A549 (cell line): ENCODE results near the gene AGTRAP.

Source experiments
- EP300 ChIP-seq, 2 experiments: fragments of >200 bp; sonication (Bioruptor Twin); formaldehyde crosslinking; IDR thresholded peaks; 2 replicates in 1 of 2; 3 replicates in 1 of 2; pipeline ENCODE4 v1.6.1; 2016 to 2017
- ESRRA ChIP-seq: fragments of 150-350 bp; IDR thresholded peaks from 2 replicates; pipeline ENCODE4 v1.6.1; 2014; ENCODE audit warnings: mild to moderate bottlenecking, low read length, borderline replicate concordance
- PHF8 ChIP-seq: fragments of 200-600 bp; sonication (generic); IDR thresholded peaks from 2 replicates; pipeline ENCODE4 v1.6.1; 2016; ENCODE audit warnings: low read depth, mild to moderate bottlenecking, antibody characterized with exemption, moderate library complexity, borderline replicate concordance
- POLR2A ChIP-seq: IDR thresholded peaks from 2 replicates; pipeline ENCODE4 v1.6.1; 2012; ENCODE audit warnings: mild to moderate bottlenecking, low read length
- RFX5 ChIP-seq: fragments of 450-650 bp; IDR thresholded peaks from 2 replicates; pipeline ENCODE4 v1.7.1; 2014; ENCODE audit warnings: antibody characterized with exemption, mild to moderate bottlenecking, moderate library complexity

DNA sequence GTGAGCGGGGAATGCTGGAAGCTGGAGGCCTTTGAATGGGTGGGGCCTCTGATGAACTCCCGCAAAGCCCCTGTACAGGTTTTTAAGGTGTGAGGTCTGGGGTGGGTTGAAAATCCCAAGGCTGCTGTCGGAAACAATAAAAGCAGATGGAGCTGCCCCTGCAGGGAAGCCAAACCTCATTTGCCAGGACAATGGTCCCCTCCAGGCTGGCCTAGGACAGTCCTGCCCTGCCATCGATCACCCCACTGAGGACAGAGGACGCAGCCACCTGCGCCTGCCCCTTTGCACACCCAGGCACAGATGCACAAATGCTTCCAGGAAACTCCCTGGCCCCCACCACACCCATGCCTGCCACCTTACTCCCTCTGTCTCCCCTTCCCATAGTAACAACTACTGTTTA, 40.1 kb upstream of the AGTRAP start:
- no peak for TF ChIP-seq PHF8
- no peak for TF ChIP-seq ESRRA
- no peak for TF ChIP-seq RFX5
- TF ChIP-seq EP300 (IDR thresholded peaks at IDR 0.05), result no peak
- TF ChIP-seq POLR2A, result no peak
